Measurements from ENCODE around the gene PSMD12.
"Not testable (repeated sequence)": the region's sequence is repeated elsewhere in the genome, so short reads cannot be mapped to it uniquely, and the experiment has no call there.

Gene PSMD12
- 44.1 to 47.9 (median 44.2) reads per million in 3 donors for total RNA-seq

GRCh38 chr17:67366193-67367157, at the start of gene PSMD12:
Gene PSMD12, minus strand, starts transcription at chr17:67366577. Its CDS starts 58 bp downstream, at chr17:67366519.
- DNase-seq: peak; percentile 84 to 89 (median 89)
- Histone ChIP-seq H3K27me3 (replicated peaks; ENCODE audit: control insufficient read depth, insufficient read depth, low read length, poor library complexity, severe bottlenecking) (no peaks in the 10 kb centered on the region), H3K4me3 (ENCODE audit: insufficient read depth, low read depth, low read length, poor library complexity, severe bottlenecking) (peak within 1 kb of the TSS; percentile 62), H3K9me3 (ENCODE audit: control insufficient read depth, low read length) (no peaks in the 10 kb centered on the region), H3K36me3 (ENCODE audit: control insufficient read depth, insufficient read depth, low read length) (peaks cover 2% of the 10 kb centered on the region), H3K4me1 (ENCODE audit: control insufficient read depth, insufficient read depth, low read length, poor library complexity, severe bottlenecking) (peaks cover 20% of the 10 kb centered on the region), H3K27ac (ENCODE audit: insufficient read depth, low read length, poor library complexity, severe bottlenecking) (peak within 1 kb of the TSS; percentile 91)

- peaks cover 1% of the 10 kb centered on the region for H3K4me1 ChIP-seq (ENCODE audit: control insufficient read depth, insufficient read depth, low read length, poor library complexity, severe bottlenecking)
- no peak for DNase-seq
Observed at GRCh38 chr17:67415291-67415690, 48.9 kb upstream of the PSMD12 start.

GRCh38 chr17:67414559-67414958, 48.2 kb upstream of the PSMD12 start:
- Histone ChIP-seq H3K9me3 (ENCODE audit: control insufficient read depth, low read length) (no peaks in the 10 kb centered on the region), H3K27me3 (replicated peaks; ENCODE audit: control insufficient read depth, insufficient read depth, low read length, poor library complexity, severe bottlenecking) (no peaks in the 10 kb centered on the region), H3K27ac (ENCODE audit: insufficient read depth, low read length, poor library complexity, severe bottlenecking) (no peak overlapping the region), H3K4me3 (ENCODE audit: insufficient read depth, low read depth, low read length, poor library complexity, severe bottlenecking) (no peak overlapping the region), H3K36me3 (ENCODE audit: control insufficient read depth, insufficient read depth, low read length) (no peaks in the 10 kb centered on the region), H3K4me1 (ENCODE audit: control insufficient read depth, insufficient read depth, low read length, poor library complexity, severe bottlenecking) (no peaks in the 10 kb centered on the region)
- no peak for DNase-seq

More at GRCh38 chr17:67415291-67415690, 48.9 kb upstream of the PSMD12 start:
- Histone ChIP-seq H3K27ac (ENCODE audit: insufficient read depth, low read length, poor library complexity, severe bottlenecking) (no peak overlapping the region), H3K9me3 (ENCODE audit: control insufficient read depth, low read length) (no peaks in the 10 kb centered on the region), H3K4me3 (ENCODE audit: insufficient read depth, low read depth, low read length, poor library complexity, severe bottlenecking) (no peak overlapping the region), H3K36me3 (ENCODE audit: control insufficient read depth, insufficient read depth, low read length) (no peaks in the 10 kb centered on the region), H3K27me3 (replicated peaks; ENCODE audit: control insufficient read depth, insufficient read depth, low read length, poor library complexity, severe bottlenecking) (no peaks in the 10 kb centered on the region)

- Histone ChIP-seq H3K36me3 (ENCODE audit: control insufficient read depth, insufficient read depth, low read length) (no peaks in the 10 kb centered on the region), H3K27ac (ENCODE audit: insufficient read depth, low read length, poor library complexity, severe bottlenecking) (no peak overlapping the region), H3K27me3 (replicated peaks; ENCODE audit: control insufficient read depth, insufficient read depth, low read length, poor library complexity, severe bottlenecking) (no peaks in the 10 kb centered on the region), H3K4me3 (ENCODE audit: insufficient read depth, low read depth, low read length, poor library complexity, severe bottlenecking) (no peak overlapping the region), H3K9me3 (ENCODE audit: control insufficient read depth, low read length) (no peaks in the 10 kb centered on the region), H3K4me1 (ENCODE audit: control insufficient read depth, insufficient read depth, low read length, poor library complexity, severe bottlenecking) (no peaks in the 10 kb centered on the region)
- no peak for DNase-seq
Observed at GRCh38 chr17:67414130-67414529, 47.8 kb upstream of the PSMD12 start.

- H3K27me3 ChIP-seq (replicated peaks; ENCODE audit: control insufficient read depth, insufficient read depth, low read length, poor library complexity, severe bottlenecking): no peaks in the 10 kb centered on the region
- no peaks in the 10 kb centered on the region for H3K4me1 ChIP-seq (ENCODE audit: control insufficient read depth, insufficient read depth, low read length, poor library complexity, severe bottlenecking)
- H3K9me3 ChIP-seq (ENCODE audit: control insufficient read depth, low read length): no peaks in the 10 kb centered on the region
- no peak overlapping the region for H3K4me3 ChIP-seq (ENCODE audit: insufficient read depth, low read depth, low read length, poor library complexity, severe bottlenecking)
- DNase-seq: no peak
- H3K27ac ChIP-seq (ENCODE audit: insufficient read depth, low read length, poor library complexity, severe bottlenecking): no peak overlapping the region
- H3K36me3 ChIP-seq (ENCODE audit: control insufficient read depth, insufficient read depth, low read length): no peaks in the 10 kb centered on the region
Observed at GRCh38 chr17:67413388-67413787, 47.0 kb upstream of the PSMD12 start.

- Histone ChIP-seq H3K9me3 (ENCODE audit: control insufficient read depth, low read length) (no peaks in the 10 kb centered on the region), H3K27me3 (replicated peaks; ENCODE audit: control insufficient read depth, insufficient read depth, low read length, poor library complexity, severe bottlenecking) (no peaks in the 10 kb centered on the region), H3K27ac (ENCODE audit: insufficient read depth, low read length, poor library complexity, severe bottlenecking) (no peak overlapping the region), H3K36me3 (ENCODE audit: control insufficient read depth, insufficient read depth, low read length) (no peaks in the 10 kb centered on the region), H3K4me3 (ENCODE audit: insufficient read depth, low read depth, low read length, poor library complexity, severe bottlenecking) (no peak overlapping the region), H3K4me1 (ENCODE audit: control insufficient read depth, insufficient read depth, low read length, poor library complexity, severe bottlenecking) (no peaks in the 10 kb centered on the region)
- no peak for DNase-seq
Observed at GRCh38 chr17:67412941-67413340, 46.6 kb upstream of the PSMD12 start.

- Histone ChIP-seq H3K27me3 (replicated peaks; ENCODE audit: control insufficient read depth, insufficient read depth, low read length, poor library complexity, severe bottlenecking) (no peaks in the 10 kb centered on the region), H3K4me3 (ENCODE audit: insufficient read depth, low read depth, low read length, poor library complexity, severe bottlenecking) (no peak overlapping the region), H3K9me3 (ENCODE audit: control insufficient read depth, low read length) (no peaks in the 10 kb centered on the region), H3K36me3 (ENCODE audit: control insufficient read depth, insufficient read depth, low read length) (no peaks in the 10 kb centered on the region), H3K27ac (ENCODE audit: insufficient read depth, low read length, poor library complexity, severe bottlenecking) (no peak overlapping the region), H3K4me1 (ENCODE audit: control insufficient read depth, insufficient read depth, low read length, poor library complexity, severe bottlenecking) (no peaks in the 10 kb centered on the region)
- no peak for DNase-seq
Observed at GRCh38 chr17:67412032-67412431, 45.7 kb upstream of the PSMD12 start.

- H3K4me3 ChIP-seq (ENCODE audit: insufficient read depth, low read depth, low read length, poor library complexity, severe bottlenecking): no peak overlapping the region
- no peak for DNase-seq
- H3K36me3 ChIP-seq (ENCODE audit: control insufficient read depth, insufficient read depth, low read length): no peaks in the 10 kb centered on the region
- no peaks in the 10 kb centered on the region for H3K27me3 ChIP-seq (replicated peaks; ENCODE audit: control insufficient read depth, insufficient read depth, low read length, poor library complexity, severe bottlenecking)
- no peaks in the 10 kb centered on the region for H3K4me1 ChIP-seq (ENCODE audit: control insufficient read depth, insufficient read depth, low read length, poor library complexity, severe bottlenecking)
- no peak overlapping the region for H3K27ac ChIP-seq (ENCODE audit: insufficient read depth, low read length, poor library complexity, severe bottlenecking)
- no peaks in the 10 kb centered on the region for H3K9me3 ChIP-seq (ENCODE audit: control insufficient read depth, low read length)
Observed at GRCh38 chr17:67411397-67411796, 45.0 kb upstream of the PSMD12 start.

- not testable (repeated sequence) for H3K4me1 ChIP-seq (ENCODE audit: control insufficient read depth, insufficient read depth, low read length, poor library complexity, severe bottlenecking); H3K36me3 ChIP-seq (ENCODE audit: control insufficient read depth, insufficient read depth, low read length); H3K27me3 ChIP-seq (replicated peaks; ENCODE audit: control insufficient read depth, insufficient read depth, low read length, poor library complexity, severe bottlenecking); H3K9me3 ChIP-seq (ENCODE audit: control insufficient read depth, low read length); DNase-seq; H3K27ac ChIP-seq (ENCODE audit: insufficient read depth, low read length, poor library complexity, severe bottlenecking); H3K4me3 ChIP-seq (ENCODE audit: insufficient read depth, low read depth, low read length, poor library complexity, severe bottlenecking)
Observed at GRCh38 chr17:67408455-67408830, 42.1 kb upstream of the PSMD12 start.

GRCh38 chr17:67403483-67403882, 37.1 kb upstream of the PSMD12 start:
- Histone ChIP-seq H3K36me3 (ENCODE audit: control insufficient read depth, insufficient read depth, low read length) (no peaks in the 10 kb centered on the region), H3K27ac (ENCODE audit: insufficient read depth, low read length, poor library complexity, severe bottlenecking) (no peak overlapping the region), H3K4me1 (ENCODE audit: control insufficient read depth, insufficient read depth, low read length, poor library complexity, severe bottlenecking) (peaks cover 14% of the 10 kb centered on the region), H3K4me3 (ENCODE audit: insufficient read depth, low read depth, low read length, poor library complexity, severe bottlenecking) (no peak overlapping the region), H3K9me3 (ENCODE audit: control insufficient read depth, low read length) (no peaks in the 10 kb centered on the region), H3K27me3 (replicated peaks; ENCODE audit: control insufficient read depth, insufficient read depth, low read length, poor library complexity, severe bottlenecking) (no peaks in the 10 kb centered on the region)
- no peak for DNase-seq
